GM23338 (cell line): ENCODE results near the gene LYL1. TPM values are rescaled to one million over a fixed set of nuclear protein-coding genes. Genes with fewer than 3 reads are reported as not detected.

ENCODE experiments used
- ATAC-seq: fragments of 200-7000 bp; cut with Tn5 transposase; 3 replicates; pipeline ENCODE4 v1.9.1; 2020
- DNase-seq: peaks from one replicate; pipeline ENCODE4 v3.0.0-alpha.2; 2015; ENCODE audit warnings: low spot score
- H2AFZ ChIP-seq: fragments of 200-600 bp; sonication (generic); 2 replicates; pipeline ENCODE4 v1.8.0; 2016; ENCODE audit warnings: antibody characterized with exemption, mild to moderate bottlenecking, moderate library complexity
- H3F3A ChIP-seq: fragments of 200-600 bp; sonication (generic); replicated peaks from 2 replicates; pipeline ENCODE4 v1.8.0; 2017; ENCODE audit warnings: antibody characterized with exemption, mixed run types, low read depth
- H3K27ac ChIP-seq: fragments of 200-600 bp; sonication (generic); 2 replicates; pipeline ENCODE4 v1.6.1; 2016; ENCODE audit warnings: low read depth
- H3K27me3 ChIP-seq: fragments of 200-600 bp; sonication (generic); 2 replicates; pipeline ENCODE4 v1.8.0; 2016; ENCODE audit warnings: mild to moderate bottlenecking, mixed run types, moderate library complexity; ENCODE audit not compliant: insufficient read depth
- H3K36me3 ChIP-seq: fragments of 200-600 bp; sonication (generic); 2 replicates; pipeline ENCODE4 v1.8.0; 2016; ENCODE audit warnings: mild to moderate bottlenecking; ENCODE audit not compliant: insufficient read depth
- H3K4me1 ChIP-seq: fragments of 200-600 bp; sonication (generic); 2 replicates; pipeline ENCODE4 v1.8.0; 2016; ENCODE audit warnings: mild to moderate bottlenecking, moderate library complexity; ENCODE audit not compliant: insufficient read depth
- H3K4me2 ChIP-seq: fragments of 200-600 bp; sonication (generic); 2 replicates; pipeline ENCODE4 v1.7.1; 2017; ENCODE audit warnings: mixed run types
- H3K4me3 ChIP-seq: fragments of 200-600 bp; sonication (generic); 2 replicates; pipeline ENCODE4 v1.6.1; 2016; ENCODE audit warnings: mixed run types
- H3K79me2 ChIP-seq: fragments of 200-600 bp; sonication (generic); replicated peaks from 2 replicates; pipeline ENCODE4 v1.8.0; 2017; ENCODE audit warnings: mild to moderate bottlenecking; ENCODE audit not compliant: insufficient read depth
- H3K9me2 ChIP-seq: fragments of 200-600 bp; sonication (generic); 2 replicates; pipeline ENCODE4 v1.8.0; 2017; ENCODE audit not compliant: insufficient read depth
- H4K20me1 ChIP-seq: fragments of 200-600 bp; sonication (generic); replicated peaks from 2 replicates; pipeline ENCODE4 v1.8.0; 2017; ENCODE audit warnings: mild to moderate bottlenecking; ENCODE audit not compliant: insufficient read depth
- H3K27ac Mint-ChIP-seq: 2 replicates; pipeline ENCODE4 v1.8.0; 2020; ENCODE audit warnings: inconsistent platforms, mild to moderate bottlenecking, moderate library complexity, mixed read lengths
- H3K27me3 Mint-ChIP-seq: 3 replicates; pipeline ENCODE4 v1.8.0; 2022; ENCODE audit warnings: low read depth, mild to moderate bottlenecking, moderate library complexity, mixed read lengths, inconsistent platforms; ENCODE audit not compliant: insufficient read depth, poor library complexity
- H3K36me3 Mint-ChIP-seq: 3 replicates; pipeline ENCODE4 v1.8.0; 2021; ENCODE audit warnings: low read depth, mild to moderate bottlenecking, inconsistent platforms, moderate library complexity, mixed read lengths
- H3K4me1 Mint-ChIP-seq: 3 replicates; pipeline ENCODE4 v1.8.0; 2020; ENCODE audit warnings: mild to moderate bottlenecking, inconsistent platforms, mixed read lengths
- H3K4me3 Mint-ChIP-seq: 3 replicates; pipeline ENCODE4 v1.8.0; 2021; ENCODE audit warnings: moderate library complexity, mild to moderate bottlenecking, inconsistent platforms, mixed read lengths
- H3K9me3 Mint-ChIP-seq: 3 replicates; pipeline ENCODE4 v1.8.0; 2020; ENCODE audit warnings: moderate library complexity, mild to moderate bottlenecking, inconsistent platforms, mixed read lengths
- CREB1 ChIP-seq: fragments of 250-450 bp; sonication (Bioruptor Pico); IDR thresholded peaks from 2 replicates; pipeline ENCODE4 v1.5.0; 2020; ENCODE audit warnings: low read depth, mild to moderate bottlenecking, moderate library complexity
- EZH2 ChIP-seq: fragments of 200-600 bp; sonication (generic); IDR thresholded peaks from one replicate; pipeline ENCODE4 v1.8.0; 2017; ENCODE audit warnings: antibody characterized with exemption, mild to moderate bottlenecking, low read depth; ENCODE audit not compliant: unreplicated experiment
- EZH2phosphoT487 ChIP-seq: fragments of 200-600 bp; sonication (generic); IDR thresholded peaks from one replicate; pipeline ENCODE4 v1.8.1; 2018; ENCODE audit warnings: antibody characterized with exemption; ENCODE audit not compliant: unreplicated experiment
- JUNB ChIP-seq: IDR thresholded peaks from one replicate; pipeline ENCODE4 v1.6.1; 2016; ENCODE audit warnings: antibody characterized with exemption; ENCODE audit not compliant: unreplicated experiment
- NANOG ChIP-seq: IDR thresholded peaks from 2 replicates; pipeline ENCODE4 v1.6.1; 2016; ENCODE audit warnings: antibody characterized with exemption, borderline replicate concordance
- POLR2AphosphoS5 ChIP-seq: IDR thresholded peaks from 2 replicates; pipeline ENCODE4 v1.6.1; 2016; ENCODE audit warnings: antibody characterized with exemption, low read depth
- STAT1 ChIP-seq: IDR thresholded peaks from one replicate; pipeline ENCODE4 v1.6.1; 2016; ENCODE audit warnings: antibody characterized with exemption; ENCODE audit not compliant: unreplicated experiment
- ZNF114 ChIP-seq: fragments of 250-450 bp; sonication (Bioruptor Pico); IDR thresholded peaks from 2 replicates; pipeline ENCODE4 v1.5.0; 2020; ENCODE audit warnings: mild to moderate bottlenecking, moderate library complexity
- ZNF331 ChIP-seq: fragments of 250-450 bp; sonication (Bioruptor Pico); IDR thresholded peaks from 2 replicates; pipeline ENCODE4 v1.5.0; 2020; ENCODE audit warnings: low read depth, mild to moderate bottlenecking, moderate library complexity
- polyA plus RNA-seq: library from polyadenylated mRNA; unstranded; fragments of >200 nt; fragmentation: Nextera tagmentation; extraction: Ambion mirVana; gene quantifications from 2 replicates; pipeline ENCODE4 v1.2.1, GENCODE V29; 2016
- total RNA-seq: library from RNA; depleted of rRNA; stranded (reverse); fragments of >200 nt; shearing (Covaris generic); gene quantifications from 2 replicates; pipeline ENCODE4 v1.2.3, GENCODE V29; 2014
- TF ChIP-seq, protein P1 (sequence below): IDR thresholded peaks from 2 replicates; pipeline ENCODE4 v1.6.1; 2016; ENCODE audit warnings: antibody characterized with exemption
- TF ChIP-seq, protein P2 (sequence below), 2 experiments: fragments of 200-600 bp in 1 of 2; sonication (generic) in 1 of 2; conservative IDR thresholded peaks; 2 replicates each; pipeline versions ENCODE4 v1.5.1 to v1.6.1; 2016 to 2017; ENCODE audit warnings: antibody characterized with exemption in 2 of 2, low read depth in 2 of 2, mild to moderate bottlenecking in 2 of 2, moderate library complexity in 1 of 2
- TF ChIP-seq, protein P3 (sequence below): IDR thresholded peaks from one replicate; pipeline ENCODE4 v1.6.1; 2018; ENCODE audit warnings: antibody characterized with exemption; ENCODE audit not compliant: unreplicated experiment
- TF ChIP-seq, protein P4 (sequence below): fragments of 250-450 bp; sonication (Bioruptor Pico); IDR thresholded peaks from 2 replicates; pipeline ENCODE4 v1.5.0; 2020; ENCODE audit warnings: mild to moderate bottlenecking, moderate library complexity

The LYL1 gene
- total and polyA plus RNA-seq, 2 experiments from 2014 or later, result 1.2 to 2.2 TPM

DNA sequence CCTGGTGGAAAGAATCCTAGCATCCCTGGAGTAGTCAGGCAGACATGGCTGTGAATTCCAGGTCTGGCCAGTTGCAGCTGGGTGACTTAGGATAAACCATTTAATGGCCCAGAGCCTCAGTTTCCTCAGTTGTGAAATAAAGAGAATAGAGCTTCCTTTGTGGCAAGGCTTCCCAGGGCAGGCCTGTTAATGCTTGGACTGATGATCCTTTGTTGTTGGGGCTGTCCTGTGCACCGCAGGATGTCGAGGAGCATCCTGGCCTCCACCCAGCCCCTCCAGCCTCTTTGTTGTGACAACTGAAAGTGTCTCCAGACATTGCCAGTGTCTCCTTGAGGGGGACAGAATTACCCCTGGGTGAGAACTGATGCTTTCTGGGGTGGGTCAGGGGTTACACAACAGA, 16.3 kb downstream of the LYL1 start:
- Histone ChIP-seq H3K36me3 (no peaks in the 10 kb centered on the region), H3K4me3 (no peak overlapping the region), H4K20me1 (no peaks in the 10 kb centered on the region), H3K27ac (no peak overlapping the region), H2AFZ (no peak overlapping the region), H3K4me1 (peaks cover 15% of the 10 kb centered on the region), H3K4me2 (no peak overlapping the region), H3K79me2 (no peaks in the 10 kb centered on the region), H3K9me2 (no peaks in the 10 kb centered on the region), H3K27me3 (no peaks in the 10 kb centered on the region; the same call in 1 of the 2 replicates), H3F3A (0 out of 2 replicates have a peak, but pooled peaks cover 11% of the 10 kb centered on the region)
- no peaks in the 10 kb centered on the region for H3K36me3 Mint-ChIP-seq
- H3K27me3 Mint-ChIP-seq, result peaks cover 44% of the 10 kb centered on the region
- H3K27ac Mint-ChIP-seq, result no peak overlapping the region
- no peak for DNase-seq
- H3K4me3 Mint-ChIP-seq, result no peak overlapping the region
- ATAC-seq, result no peak
- TF ChIP-seq POLR2AphosphoS5 (no peak), CREB1 (CRISPR knock-in tag) (no peak), ZNF331 (CRISPR knock-in tag) (no peak), EZH2 (no peak), EZH2phosphoT487 (no peak), ZNF114 (no peak), JUNB (no peak), NANOG (no peak), STAT1 (no peak)
- TF ChIP-seq, protein P1, sequence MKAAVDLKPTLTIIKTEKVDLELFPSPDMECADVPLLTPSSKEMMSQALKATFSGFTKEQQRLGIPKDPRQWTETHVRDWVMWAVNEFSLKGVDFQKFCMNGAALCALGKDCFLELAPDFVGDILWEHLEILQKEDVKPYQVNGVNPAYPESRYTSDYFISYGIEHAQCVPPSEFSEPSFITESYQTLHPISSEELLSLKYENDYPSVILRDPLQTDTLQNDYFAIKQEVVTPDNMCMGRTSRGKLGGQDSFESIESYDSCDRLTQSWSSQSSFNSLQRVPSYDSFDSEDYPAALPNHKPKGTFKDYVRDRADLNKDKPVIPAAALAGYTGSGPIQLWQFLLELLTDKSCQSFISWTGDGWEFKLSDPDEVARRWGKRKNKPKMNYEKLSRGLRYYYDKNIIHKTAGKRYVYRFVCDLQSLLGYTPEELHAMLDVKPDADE, result no peak
- TF ChIP-seq, protein P2, sequence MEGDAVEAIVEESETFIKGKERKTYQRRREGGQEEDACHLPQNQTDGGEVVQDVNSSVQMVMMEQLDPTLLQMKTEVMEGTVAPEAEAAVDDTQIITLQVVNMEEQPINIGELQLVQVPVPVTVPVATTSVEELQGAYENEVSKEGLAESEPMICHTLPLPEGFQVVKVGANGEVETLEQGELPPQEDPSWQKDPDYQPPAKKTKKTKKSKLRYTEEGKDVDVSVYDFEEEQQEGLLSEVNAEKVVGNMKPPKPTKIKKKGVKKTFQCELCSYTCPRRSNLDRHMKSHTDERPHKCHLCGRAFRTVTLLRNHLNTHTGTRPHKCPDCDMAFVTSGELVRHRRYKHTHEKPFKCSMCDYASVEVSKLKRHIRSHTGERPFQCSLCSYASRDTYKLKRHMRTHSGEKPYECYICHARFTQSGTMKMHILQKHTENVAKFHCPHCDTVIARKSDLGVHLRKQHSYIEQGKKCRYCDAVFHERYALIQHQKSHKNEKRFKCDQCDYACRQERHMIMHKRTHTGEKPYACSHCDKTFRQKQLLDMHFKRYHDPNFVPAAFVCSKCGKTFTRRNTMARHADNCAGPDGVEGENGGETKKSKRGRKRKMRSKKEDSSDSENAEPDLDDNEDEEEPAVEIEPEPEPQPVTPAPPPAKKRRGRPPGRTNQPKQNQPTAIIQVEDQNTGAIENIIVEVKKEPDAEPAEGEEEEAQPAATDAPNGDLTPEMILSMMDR (conservative IDR thresholded peaks at IDR 0.05; ENCODE audit: low read depth in 2 of 2), result no peak
- TF ChIP-seq, protein P3, sequence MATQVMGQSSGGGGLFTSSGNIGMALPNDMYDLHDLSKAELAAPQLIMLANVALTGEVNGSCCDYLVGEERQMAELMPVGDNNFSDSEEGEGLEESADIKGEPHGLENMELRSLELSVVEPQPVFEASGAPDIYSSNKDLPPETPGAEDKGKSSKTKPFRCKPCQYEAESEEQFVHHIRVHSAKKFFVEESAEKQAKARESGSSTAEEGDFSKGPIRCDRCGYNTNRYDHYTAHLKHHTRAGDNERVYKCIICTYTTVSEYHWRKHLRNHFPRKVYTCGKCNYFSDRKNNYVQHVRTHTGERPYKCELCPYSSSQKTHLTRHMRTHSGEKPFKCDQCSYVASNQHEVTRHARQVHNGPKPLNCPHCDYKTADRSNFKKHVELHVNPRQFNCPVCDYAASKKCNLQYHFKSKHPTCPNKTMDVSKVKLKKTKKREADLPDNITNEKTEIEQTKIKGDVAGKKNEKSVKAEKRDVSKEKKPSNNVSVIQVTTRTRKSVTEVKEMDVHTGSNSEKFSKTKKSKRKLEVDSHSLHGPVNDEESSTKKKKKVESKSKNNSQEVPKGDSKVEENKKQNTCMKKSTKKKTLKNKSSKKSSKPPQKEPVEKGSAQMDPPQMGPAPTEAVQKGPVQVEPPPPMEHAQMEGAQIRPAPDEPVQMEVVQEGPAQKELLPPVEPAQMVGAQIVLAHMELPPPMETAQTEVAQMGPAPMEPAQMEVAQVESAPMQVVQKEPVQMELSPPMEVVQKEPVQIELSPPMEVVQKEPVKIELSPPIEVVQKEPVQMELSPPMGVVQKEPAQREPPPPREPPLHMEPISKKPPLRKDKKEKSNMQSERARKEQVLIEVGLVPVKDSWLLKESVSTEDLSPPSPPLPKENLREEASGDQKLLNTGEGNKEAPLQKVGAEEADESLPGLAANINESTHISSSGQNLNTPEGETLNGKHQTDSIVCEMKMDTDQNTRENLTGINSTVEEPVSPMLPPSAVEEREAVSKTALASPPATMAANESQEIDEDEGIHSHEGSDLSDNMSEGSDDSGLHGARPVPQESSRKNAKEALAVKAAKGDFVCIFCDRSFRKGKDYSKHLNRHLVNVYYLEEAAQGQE, result no peak
- TF ChIP-seq, protein P4, sequence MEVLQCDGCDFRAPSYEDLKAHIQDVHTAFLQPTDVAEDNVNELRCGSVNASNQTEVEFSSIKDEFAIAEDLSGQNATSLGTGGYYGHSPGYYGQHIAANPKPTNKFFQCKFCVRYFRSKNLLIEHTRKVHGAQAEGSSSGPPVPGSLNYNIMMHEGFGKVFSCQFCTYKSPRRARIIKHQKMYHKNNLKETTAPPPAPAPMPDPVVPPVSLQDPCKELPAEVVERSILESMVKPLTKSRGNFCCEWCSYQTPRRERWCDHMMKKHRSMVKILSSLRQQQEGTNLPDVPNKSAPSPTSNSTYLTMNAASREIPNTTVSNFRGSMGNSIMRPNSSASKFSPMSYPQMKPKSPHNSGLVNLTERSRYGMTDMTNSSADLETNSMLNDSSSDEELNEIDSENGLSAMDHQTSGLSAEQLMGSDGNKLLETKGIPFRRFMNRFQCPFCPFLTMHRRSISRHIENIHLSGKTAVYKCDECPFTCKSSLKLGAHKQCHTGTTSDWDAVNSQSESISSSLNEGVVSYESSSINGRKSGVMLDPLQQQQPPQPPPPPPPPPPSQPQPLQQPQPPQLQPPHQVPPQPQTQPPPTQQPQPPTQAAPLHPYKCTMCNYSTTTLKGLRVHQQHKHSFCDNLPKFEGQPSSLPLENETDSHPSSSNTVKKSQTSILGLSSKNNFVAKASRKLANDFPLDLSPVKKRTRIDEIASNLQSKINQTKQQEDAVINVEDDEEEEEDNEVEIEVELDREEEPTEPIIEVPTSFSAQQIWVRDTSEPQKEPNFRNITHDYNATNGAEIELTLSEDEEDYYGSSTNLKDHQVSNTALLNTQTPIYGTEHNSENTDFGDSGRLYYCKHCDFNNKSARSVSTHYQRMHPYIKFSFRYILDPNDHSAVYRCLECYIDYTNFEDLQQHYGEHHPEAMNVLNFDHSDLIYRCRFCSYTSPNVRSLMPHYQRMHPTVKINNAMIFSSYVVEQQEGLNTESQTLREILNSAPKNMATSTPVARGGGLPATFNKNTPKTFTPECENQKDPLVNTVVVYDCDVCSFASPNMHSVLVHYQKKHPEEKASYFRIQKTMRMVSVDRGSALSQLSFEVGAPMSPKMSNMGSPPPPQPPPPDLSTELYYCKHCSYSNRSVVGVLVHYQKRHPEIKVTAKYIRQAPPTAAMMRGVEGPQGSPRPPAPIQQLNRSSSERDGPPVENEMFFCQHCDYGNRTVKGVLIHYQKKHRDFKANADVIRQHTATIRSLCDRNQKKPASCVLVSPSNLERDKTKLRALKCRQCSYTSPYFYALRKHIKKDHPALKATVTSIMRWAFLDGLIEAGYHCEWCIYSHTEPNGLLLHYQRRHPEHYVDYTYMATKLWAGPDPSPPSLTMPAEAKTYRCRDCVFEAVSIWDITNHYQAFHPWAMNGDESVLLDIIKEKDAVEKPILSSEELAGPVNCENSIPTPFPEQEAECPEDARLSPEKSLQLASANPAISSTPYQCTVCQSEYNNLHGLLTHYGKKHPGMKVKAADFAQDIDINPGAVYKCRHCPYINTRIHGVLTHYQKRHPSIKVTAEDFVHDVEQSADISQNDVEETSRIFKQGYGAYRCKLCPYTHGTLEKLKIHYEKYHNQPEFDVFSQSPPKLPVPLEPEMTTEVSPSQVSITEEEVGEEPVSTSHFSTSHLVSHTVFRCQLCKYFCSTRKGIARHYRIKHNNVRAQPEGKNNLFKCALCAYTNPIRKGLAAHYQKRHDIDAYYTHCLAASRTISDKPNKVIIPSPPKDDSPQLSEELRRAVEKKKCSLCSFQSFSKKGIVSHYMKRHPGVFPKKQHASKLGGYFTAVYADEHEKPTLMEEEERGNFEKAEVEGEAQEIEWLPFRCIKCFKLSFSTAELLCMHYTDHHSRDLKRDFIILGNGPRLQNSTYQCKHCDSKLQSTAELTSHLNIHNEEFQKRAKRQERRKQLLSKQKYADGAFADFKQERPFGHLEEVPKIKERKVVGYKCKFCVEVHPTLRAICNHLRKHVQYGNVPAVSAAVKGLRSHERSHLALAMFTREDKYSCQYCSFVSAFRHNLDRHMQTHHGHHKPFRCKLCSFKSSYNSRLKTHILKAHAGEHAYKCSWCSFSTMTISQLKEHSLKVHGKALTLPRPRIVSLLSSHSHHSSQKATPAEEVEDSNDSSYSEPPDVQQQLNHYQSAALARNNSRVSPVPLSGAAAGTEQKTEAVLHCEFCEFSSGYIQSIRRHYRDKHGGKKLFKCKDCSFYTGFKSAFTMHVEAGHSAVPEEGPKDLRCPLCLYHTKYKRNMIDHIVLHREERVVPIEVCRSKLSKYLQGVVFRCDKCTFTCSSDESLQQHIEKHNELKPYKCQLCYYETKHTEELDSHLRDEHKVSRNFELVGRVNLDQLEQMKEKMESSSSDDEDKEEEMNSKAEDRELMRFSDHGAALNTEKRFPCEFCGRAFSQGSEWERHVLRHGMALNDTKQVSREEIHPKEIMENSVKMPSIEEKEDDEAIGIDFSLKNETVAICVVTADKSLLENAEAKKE (CRISPR knock-in tag), result no peak
- H3K4me1 Mint-ChIP-seq, result peaks cover 31% of the 10 kb centered on the region
- no peaks in the 10 kb centered on the region; the same call in 2 of the 3 replicates for H3K9me3 Mint-ChIP-seq
